GM18867 (cell line): ENCODE data around the gene NEUROD2.

Experiments
- ATAC-seq: cut with Tn5 transposase; IDR thresholded peaks from one replicate; pipeline ENCODE4 v1.9.1; 2021; ENCODE audit warnings: mild to moderate bottlenecking, moderate library complexity; ENCODE audit not compliant: unreplicated experiment

Gene NEUROD2

DNA sequence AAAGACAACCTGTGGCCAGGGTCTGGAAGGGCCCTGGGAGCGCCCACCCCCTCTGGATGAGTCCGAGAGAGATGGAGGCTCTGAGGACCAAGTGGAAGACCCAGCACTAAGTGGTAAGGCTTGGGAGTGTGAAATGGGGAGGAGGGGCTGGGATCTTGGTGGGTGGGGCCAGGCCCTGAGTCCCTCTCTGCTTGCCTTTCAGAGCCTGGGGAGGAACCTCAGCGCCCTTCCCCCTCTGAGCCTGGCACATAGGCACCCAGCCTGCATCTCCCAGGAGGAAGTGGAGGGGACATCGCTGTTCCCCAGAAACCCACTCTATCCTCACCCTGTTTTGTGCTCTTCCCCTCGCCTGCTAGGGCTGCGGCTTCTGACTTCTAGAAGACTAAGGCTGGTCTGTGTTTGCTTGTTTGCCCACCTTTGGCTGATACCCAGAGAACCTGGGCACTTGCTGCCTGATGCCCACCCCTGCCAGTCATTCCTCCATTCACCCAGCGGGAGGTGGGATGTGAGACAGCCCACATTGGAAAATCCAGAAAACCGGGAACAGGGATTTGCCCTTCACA lies 28.0 kb upstream of the NEUROD2 start:
- no peak for ATAC-seq

DNA sequence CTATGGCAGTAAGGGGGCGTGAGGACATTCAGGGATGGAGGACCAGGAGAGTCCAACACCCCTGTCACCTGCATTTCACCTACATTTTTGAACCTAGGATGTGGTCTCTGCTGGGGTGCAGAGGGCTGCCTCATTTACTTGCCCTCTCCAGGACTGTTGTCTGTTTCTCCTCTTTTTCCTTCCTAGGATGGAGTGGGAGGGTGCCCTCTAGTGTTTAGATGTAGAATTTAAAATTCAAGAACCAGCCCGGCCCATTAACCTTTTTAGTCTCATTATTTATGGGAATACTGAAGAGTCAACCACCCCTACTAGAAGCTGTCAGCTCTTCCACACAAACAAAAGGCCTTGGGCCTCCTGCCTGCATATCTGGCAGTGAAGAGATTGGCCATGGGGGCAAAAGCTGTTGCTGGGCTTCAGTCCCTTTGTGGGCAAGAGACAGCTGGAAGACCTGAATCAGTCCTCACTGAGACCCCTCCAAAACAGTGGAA lies 26.7 kb upstream of the NEUROD2 start:
- no peak for ATAC-seq

DNA sequence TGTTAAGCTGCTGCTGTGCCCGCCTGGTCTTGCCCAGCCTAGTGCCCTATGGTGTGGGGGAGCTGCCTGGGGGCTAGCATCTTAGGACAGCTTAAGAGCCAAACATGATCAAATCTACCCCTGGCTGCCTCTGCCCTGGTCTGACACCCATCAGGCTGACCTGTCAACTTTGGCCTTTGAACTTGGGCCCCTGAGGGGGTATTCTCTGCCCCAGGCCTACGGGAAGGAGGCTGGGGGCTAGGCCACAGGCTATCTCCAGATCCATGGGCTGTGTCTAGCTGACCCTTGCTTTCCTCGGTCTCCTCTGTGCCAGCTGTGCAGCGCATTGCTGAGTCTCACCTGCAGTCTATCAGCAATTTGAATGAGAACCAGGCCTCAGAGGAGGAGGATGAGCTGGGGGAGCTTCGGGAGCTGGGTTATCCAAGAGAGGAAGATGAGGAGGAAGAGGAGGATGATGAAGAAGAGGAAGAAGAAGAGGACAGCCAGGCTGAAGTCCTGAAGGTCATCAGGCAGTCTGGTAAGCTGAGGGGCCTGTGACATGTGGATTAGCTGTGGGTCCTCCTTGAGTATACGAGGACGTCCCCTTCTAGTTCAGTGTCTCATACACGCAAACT lies 26.0 kb upstream of the NEUROD2 start:
- ATAC-seq: no peak

DNA sequence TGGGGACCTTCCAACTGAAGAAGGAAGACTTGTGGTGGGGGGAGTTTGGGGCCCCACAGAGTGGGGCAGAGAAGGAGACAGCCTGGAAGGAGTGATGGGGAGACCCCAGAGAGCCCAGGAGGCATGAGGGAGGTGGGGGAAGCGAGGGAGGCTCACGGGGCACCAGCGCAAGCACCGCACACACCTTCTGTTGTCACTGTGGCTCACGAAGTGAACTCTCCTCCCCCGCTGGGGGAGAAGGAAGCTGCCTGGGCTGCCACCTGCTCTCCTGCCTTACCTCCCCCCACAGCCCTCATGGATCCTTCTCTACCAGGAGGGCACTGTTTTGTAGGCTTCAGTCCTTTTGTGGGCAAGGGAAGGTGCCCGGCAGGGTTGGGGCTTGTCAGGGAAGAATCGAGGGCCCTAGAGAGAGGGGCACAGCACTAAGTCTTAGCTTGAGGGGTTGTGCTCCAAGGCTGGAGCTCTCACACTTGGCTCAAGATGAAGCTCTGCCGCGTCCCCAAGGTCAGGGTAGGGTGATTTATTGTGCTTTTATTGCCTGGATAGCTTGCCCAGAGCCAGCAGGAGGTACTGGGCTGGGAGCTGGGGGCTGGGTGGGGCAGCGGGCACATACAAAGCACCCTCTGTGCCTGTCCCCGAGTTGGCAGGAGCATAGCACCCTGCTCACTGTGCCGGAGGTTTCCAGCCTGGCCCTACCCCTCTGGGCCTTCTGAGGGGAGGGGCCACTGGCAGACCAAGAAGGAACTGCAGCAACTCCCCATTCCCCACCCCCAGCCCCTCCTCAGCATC lies 24.6 kb upstream of the NEUROD2 start:
- ATAC-seq: no peak

DNA sequence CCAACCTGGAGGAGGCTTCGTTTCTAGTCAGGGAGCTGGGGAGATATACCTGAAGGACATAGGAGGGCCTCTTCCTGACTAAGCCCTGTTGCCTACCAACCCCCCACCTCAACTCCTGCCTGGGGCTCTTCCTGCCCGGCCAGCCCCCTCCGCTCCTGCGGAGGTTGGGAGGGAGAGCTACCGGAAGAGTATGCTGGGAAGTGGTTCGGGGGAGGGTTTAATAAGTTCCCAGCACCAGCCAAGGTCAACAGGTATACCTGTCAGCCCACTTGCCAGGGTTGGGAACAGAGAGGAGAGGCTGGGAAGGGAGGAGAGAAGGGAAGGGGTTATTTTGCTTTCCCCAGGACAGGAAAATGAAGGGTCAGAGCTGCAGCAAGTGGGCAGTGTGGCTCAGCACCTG lies 23.7 kb upstream of the NEUROD2 start:
- no peak for ATAC-seq

DNA sequence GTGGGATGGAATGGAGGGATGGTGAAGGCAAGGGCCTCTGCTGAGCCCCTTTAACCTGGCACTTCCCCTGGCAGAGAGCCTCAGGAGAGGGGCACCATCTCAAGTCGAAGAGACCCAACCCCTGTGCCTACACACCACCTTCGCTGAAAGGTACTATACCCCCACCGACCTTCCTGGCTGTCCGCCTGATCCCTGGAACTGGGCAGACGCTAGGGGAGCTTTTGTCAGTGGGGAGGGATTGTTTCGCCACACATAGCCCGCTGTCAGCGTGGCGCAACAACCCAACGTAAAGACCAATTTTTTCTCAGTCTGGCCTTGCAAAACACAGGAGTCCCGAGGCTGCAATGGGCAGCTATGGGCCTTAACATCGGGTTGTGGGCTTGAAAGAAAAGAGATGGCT lies 22.2 kb upstream of the NEUROD2 start:
- ATAC-seq: no peak

DNA sequence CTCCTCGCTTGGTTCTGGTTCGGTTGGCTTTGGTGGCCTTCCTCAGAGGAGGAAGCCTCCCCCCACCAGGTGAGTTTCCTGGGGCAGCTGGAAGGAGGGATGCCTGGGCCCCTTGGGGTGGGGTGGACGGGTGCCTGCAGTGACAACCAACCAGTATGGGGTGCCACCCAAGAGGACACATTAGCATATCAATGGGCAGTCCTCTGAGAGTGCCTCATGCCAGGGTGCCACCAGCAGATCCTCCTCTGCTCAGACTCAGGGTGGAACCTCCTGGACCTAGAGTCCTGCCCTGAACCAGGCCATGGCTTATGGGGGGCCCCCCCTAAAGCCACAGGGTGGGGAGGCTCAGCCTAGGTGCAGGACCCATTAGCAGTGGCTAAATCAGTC lies 21.8 kb upstream of the NEUROD2 start:
- ATAC-seq: no peak

DNA sequence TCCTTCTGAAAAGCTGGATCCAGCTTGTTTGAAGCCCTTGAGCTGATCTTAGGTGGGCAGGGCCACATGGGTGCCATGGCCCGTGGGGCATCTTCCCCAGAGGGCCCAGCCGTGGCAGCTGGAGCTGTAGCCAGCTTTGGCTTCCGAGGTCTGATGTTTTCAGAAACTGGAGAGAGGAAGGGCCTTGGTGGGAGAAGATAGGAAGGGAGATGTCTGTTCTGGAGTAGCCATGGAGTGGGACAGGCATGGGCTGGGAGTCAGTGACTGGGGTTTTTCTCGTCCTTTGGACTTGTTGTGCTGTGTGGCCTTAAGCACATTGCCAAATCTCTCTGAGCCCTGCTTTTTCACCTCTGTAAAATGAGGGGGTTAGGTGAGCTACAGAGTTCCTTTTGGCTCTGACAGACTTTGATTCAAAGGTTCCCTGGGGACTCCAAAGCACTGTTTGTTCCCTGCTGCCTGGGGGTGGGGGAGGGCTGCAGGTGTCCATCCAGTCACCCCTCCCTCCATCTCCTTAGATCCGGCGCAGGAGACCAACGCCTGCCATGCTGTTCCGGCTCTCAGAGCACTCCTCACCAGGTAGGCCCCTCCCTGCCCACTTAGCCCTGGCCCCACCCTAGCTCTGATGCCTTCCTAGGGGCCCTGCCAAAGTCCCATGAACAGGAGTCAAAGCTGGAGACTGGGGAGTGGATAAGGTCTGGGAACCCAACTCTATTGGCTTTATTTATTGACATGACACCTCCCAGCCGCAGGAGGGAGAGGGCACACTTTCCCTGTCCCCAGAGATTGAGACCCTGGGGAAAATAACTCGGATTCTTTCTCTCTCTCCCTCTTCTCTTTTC lies 21.2 kb upstream of the NEUROD2 start:
- ATAC-seq: no peak

DNA sequence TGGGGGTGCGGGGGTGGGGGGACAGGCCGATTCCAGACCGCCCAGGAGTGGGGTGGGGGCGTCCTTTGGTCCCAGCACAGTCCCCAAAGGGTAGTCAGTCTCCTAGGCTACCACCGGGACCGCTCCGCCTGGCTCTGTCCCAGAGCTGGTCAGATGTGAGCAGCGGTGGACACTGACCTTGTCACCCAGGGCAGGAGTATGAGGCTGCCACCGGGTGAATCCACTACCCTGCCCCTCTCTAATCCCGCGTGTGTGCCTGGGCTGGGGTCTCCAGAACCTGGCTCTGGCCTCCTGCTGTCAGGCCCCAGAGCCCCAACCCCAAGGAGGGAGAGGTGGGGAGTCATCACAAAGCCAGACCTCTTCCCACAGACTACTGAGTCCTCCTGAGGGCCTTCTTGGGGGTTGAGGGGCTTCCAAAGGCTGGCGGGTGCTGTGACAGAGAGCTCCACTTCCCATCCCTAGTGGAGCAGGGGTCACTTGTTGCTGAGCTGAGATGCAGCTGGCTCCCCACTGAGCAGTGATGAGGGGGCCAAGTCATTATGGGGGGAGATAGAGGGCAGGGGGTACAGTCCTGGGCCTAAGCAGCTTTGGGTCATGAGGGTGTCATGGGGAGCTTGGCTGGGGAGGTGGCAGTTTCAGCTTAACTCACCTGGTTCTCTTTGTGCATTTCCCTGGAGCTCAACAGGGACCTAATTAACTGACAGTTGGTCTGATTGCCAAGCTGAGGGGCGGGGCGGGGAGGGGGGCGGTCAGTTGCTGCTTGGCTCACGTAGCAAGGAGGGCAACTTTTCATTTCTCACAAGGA lies 20.2 kb upstream of the NEUROD2 start:
- no peak for ATAC-seq

DNA sequence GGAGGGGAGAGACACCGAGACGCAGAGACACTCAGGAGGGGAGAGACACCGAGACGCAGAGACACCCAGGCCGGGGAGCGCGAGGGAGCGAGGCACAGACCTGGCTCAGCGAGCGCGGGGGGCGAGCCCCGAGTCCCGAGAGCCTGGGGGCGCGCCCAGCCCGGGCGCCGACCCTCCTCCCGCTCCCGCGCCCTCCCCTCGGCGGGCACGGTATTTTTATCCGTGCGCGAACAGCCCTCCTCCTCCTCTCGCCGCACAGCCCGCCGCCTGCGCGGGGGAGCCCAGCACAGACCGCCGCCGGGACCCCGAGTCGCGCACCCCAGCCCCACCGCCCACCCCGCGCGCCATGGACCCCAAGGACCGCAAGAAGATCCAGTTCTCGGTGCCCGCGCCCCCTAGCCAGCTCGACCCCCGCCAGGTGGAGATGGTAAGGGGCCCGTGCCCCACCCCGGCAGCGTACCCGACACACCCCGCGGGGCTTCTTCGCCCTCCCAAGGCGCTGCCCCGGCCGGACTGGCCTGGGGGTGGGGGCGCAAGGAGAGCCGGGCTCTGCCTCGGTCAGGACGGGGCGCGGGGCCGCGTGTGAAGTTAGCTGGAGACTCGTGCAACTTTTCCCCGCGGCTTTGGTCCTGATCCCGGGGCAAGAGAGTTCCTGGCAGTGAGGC lies 19.5 kb upstream of the NEUROD2 start:
- ATAC-seq: no peak

DNA sequence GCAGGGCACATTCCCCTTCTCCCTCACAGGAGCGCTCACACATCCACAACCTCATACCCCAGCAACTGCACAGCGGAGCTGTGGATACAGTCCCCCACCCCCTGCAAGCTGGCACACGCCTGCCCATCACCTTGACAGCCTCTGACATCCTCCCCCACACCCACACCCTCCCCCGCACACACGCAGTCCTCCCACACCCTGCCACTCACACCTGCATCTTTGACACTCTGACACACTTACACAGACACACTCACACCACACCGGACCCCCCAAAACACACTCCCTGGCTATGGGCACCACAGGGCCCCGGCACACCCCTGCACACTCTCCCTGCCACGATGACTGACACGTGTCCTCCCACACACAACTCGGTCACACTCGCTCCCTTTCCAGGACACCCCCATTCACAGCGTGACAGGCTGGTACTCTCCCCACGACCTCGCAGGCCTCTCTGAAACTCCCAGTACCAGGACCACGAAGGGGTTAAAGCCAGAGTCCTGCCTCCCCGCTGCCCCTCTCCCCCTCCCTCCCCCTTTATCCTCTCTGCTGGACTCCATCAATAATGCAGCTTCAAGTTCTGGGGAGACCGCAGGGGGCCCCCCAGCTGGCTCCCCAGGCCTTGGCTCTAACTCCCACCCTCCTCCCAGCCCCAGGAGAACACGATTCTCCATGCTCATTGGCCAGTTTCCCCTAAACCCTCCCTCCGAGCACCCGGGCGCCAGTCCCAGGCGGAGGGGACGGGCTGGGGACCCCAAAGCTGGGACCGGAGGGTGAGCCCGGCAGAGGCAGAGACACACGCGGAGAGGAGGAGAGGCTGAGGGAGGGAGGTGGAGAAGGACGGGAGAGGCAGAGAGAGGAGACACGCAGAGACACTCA lies 18.7 kb upstream of the NEUROD2 start, which contains the start of gene PPP1R1B:
Gene PPP1R1B (plus strand): TSS at position 782 of the 876 bp plus-strand sequence. CDS start 441 bp downstream, outside the sequence.
- ATAC-seq: no peak

DNA sequence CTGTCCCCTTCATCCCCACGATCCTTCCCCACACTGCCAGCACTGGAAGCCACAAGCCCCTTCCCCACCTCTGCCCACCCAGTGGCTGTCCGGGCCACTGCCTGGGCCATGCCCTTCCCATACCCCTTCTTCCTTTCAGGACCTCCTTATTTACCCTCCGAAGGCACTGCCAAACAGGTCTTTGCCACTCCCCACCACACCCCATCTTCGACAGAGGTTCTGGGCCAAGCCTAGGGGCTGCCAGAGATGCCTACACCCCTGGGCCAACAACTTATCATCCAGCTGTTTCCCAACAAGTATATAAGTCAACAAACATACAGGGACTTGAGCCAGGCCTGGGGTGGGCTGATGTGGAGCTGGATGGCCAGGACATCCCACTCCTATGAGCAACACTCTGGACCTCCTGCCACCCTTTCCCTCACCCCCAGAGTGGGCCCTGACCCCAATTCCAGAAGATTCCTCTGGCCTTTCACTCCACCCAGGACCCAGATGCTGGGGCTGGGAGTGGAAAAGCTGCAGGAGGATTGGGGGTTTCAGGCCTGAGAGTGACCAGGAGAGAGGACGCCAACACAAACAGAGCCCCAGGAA lies 17.6 kb upstream of the NEUROD2 start:
- ATAC-seq: no peak

DNA sequence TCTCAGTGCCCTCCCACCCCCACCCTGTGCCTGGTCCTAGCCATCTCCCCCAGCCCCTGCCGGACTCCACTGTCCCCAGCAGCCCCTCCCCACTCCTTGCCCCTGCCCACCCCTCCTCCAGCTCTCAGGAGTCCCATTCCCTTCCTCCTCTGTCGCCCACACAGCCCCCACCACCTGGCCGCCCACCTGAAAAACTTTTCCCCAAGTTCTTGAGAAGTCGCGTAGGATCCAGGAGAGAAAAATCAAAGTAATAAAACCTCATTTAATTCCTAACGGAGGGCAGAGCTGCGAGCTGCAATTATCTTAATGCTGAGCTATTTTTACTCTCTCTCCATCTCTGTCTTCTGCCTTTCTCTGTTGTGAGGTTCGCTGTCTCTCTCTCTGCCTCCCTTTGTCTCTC lies 16.6 kb upstream of the NEUROD2 start:
- ATAC-seq: no peak

DNA sequence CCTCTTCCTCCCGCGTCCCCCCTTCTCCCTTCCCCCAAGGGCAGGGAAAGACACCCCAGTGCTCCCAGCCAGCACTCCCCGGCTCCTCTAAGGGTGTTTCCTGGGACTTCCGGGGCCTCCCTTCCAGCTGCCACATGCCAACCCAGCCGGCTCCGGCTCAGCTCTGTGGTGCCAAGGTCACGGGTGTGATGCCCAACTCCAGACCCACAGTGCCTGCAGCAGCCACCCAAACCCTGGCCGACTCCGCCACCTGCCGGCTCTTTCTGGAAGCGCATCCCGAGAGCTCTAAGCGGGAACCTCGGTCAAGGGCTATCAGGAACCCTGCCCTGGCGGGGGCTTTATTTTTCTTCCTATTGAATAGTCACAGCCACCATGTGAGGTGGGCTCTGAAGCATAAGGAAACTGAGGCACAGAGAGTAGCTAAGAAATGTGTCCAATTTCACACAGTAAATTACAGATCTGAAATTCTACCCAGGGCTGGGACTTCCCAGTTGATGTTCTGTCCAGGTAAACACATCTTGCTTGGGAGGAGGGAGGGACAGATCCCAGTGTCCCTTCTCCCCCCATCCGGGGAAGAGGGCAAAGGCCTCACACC lies 15.7 kb upstream of the NEUROD2 start:
- peak; percentile 45 for ATAC-seq

DNA sequence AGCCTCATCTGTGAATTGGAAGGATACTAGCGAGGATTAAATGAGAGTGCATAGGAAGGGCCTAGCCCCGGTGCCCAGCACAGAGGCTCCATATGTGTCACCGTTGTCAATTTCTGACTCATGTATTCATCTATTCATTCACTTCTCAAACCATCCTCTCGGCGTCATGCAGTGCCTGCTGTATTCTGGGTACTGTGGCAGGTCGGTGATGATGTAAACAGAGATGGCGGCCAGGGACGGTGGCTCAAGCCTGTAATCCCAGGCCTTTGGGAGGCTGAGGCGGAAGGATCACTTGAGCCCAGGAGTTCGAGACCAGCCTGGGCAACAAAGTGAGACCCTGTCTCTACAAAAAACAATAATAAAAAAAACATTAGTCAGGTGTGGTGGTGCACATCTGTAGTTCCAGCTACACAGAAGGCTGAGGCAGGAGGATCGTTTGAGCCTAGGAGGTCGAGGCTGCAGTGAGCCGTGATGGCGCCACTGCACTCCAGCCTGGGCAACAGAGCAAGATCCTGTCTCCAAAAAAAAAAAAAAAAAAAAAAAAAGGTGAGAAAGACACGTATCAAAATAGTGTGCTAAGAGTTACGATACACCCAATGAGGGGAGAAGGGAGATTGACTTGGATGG lies 14.8 kb upstream of the NEUROD2 start:
- peak; percentile 13 for ATAC-seq

DNA sequence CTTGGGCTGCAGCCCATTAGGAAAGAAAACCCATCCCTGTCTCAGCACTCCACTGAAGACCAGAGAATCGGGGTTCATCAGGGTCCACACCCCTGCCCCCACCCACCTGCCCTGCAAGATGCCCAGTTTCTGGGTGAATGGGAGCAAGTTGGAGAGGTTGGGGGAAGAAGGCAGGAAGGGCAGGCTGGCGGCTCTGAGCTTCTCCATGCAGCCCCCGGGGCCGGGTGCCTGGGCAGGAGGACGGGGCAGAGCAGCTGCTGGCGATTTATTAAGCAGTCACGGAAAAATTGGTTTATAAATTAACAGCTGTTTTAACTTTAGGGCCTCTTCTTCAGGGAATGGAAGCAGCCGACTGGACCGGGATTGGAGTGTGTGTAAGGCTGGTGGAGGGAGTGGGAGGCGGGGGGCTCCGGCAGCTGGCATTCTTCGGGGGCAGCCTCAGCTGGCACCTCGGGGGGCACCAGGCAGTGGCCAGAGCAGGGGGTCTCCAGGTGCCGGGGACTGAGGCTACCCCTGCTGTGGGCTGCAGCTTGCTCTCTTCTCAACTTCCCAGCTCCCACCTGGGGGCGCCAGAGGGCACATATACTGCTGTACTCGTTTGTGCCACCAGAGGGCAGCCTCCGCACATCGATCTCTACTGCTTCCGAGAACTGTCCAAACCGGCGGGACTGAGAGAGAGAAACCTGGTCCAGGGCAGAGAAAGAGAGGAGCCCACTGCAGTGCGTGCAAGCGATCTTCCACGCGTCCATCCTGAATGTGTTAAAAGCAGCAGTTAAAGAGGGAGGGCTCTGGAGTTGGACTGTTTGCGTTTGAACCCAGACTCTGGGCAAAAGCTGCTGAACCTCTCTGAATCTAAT lies 14.0 kb upstream of the NEUROD2 start:
- peak; percentile 50 for ATAC-seq

DNA sequence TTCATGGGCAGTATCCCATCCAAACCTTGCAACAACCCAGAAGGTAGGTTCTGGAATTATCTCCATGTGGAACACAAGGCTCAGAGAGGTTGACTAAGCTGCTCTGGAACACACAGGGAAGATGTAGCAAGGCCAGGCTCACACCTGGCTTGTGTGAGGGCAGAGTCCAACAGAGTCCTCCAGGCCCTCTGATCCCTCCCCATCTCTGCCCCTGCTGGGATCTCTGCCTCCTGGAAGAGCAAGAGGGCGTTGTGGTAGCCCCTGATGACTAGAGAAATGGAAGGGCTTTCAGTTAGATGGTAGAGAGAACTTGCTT lies 12.0 kb upstream of the NEUROD2 start:
- no peak for ATAC-seq
